ENCODE measurements around the gene TSPAN14.

Gene TSPAN14

GRCh38 chr10:80509108-80509402 is 54.9 kb downstream of the TSPAN14 start:
- no peak for DNase-seq

- DNase-seq: no peak
Observed at GRCh38 chr10:80509403-80510161, 55.5 kb downstream of the TSPAN14 start.

- DNase-seq: no peak
Observed at GRCh38 chr10:80512031-80512526, 58.0 kb downstream of the TSPAN14 start.

- DNase-seq: no peak
Observed at GRCh38 chr10:80513106-80513505, 59.0 kb downstream of the TSPAN14 start.

GRCh38 chr10:80515511-80515910 is 61.4 kb downstream of the TSPAN14 start:
- no peak for DNase-seq

GRCh38 chr10:80515941-80516340 is 61.8 kb downstream of the TSPAN14 start:
- no peak for DNase-seq

GRCh38 chr10:80516506-80517075 is 62.5 kb downstream of the TSPAN14 start:
- DNase-seq: no peak

- no peak for DNase-seq
Observed at GRCh38 chr10:80517416-80518142, 63.5 kb downstream of the TSPAN14 start.

- no peak for DNase-seq
Observed at GRCh38 chr10:80518143-80518806, 64.2 kb downstream of the TSPAN14 start.

- DNase-seq: no peak
Observed at GRCh38 chr10:80518807-80519360, 64.8 kb downstream of the TSPAN14 start.

GRCh38 chr10:80519936-80520650 is 66.0 kb downstream of the TSPAN14 start:
- no peak for DNase-seq

GRCh38 chr10:80520661-80521470 is 66.8 kb downstream of the TSPAN14 start:
- DNase-seq: no peak

GRCh38 chr10:80522756-80523363 is 68.8 kb downstream of the TSPAN14 start:
- no peak for DNase-seq

- DNase-seq: no peak
Observed at GRCh38 chr10:80523773-80524172, 69.7 kb downstream of the TSPAN14 start.

GRCh38 chr10:80524190-80524909 is 70.2 kb downstream of the TSPAN14 start:
- no peak for DNase-seq

- no peak for DNase-seq
Observed at GRCh38 chr10:80526218-80526617, 72.1 kb downstream of the TSPAN14 start.

GRCh38 chr10:80526742-80527141 is 72.6 kb downstream of the TSPAN14 start:
- no peak for DNase-seq

GRCh38 chr10:80528185-80528700 is 74.1 kb downstream of the TSPAN14 start:
- DNase-seq: no peak

- DNase-seq: no peak
Observed at GRCh38 chr10:80528901-80529300, 74.8 kb downstream of the TSPAN14 start.

GRCh38 chr10:80529604-80530003 is 75.5 kb downstream of the TSPAN14 start:
- peak; percentile 50 for DNase-seq
